ENCODE data around the gene R3HDM4. TPM values are rescaled to one million over a fixed set of nuclear protein-coding genes. Genes with fewer than 3 reads are reported as not detected.

The R3HDM4 gene
- total RNA-seq, 2 donors from 2014 or later, result 54.6 to 66.4 TPM

DNA sequence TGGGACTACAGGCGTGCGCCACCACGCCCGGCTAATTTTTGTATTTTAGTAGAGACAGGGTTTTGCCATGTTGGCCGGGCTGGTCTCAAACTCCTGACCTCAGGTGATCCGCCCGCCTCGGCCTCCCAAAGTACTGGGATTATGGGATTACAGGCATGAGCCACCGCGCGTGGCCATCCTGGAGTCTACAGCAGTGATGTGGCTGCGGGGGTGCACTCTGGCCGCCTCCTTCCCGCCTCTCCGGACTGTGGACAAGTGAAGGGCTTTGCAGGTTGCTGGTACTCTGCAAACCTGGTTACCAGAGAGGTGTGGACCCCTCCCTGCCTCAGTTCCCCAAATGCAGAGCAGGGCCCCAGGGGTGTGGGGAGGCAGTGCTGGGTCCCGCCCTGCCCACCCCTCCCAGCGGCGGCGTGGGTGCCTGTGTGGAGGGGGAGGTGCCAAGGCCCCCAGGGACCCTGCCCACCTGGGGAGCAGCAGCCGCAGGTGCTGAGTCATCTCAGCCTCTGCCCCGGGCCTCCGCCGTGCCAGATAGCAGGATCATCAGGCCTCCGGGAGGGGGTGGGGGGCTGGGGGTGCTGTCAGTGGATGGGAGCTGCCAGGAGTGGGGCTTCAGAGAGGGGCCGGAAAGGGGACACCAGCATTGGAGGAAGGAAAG lies 36.0 kb upstream of the R3HDM4 start:
- intact Hi-C loops (cut with DNase I, micrococcal nuclease), result no loop called here
- DNase-seq (no peak), ATAC-seq (no peak)

- intact Hi-C loops (cut with DNase I, micrococcal nuclease), result no loop called here
- ATAC-seq (no peak), DNase-seq (peak; percentile 74 to 77)
These were observed 34.9 kb upstream of the R3HDM4 start for GRCh38 chr19:947707-948539.

GRCh38 chr19:947090-947706 lies 34.2 kb upstream of the R3HDM4 start:
- ATAC-seq, result no peak
- no peak for DNase-seq
- intact Hi-C loops (cut with DNase I, micrococcal nuclease), result no loop called here

DNA sequence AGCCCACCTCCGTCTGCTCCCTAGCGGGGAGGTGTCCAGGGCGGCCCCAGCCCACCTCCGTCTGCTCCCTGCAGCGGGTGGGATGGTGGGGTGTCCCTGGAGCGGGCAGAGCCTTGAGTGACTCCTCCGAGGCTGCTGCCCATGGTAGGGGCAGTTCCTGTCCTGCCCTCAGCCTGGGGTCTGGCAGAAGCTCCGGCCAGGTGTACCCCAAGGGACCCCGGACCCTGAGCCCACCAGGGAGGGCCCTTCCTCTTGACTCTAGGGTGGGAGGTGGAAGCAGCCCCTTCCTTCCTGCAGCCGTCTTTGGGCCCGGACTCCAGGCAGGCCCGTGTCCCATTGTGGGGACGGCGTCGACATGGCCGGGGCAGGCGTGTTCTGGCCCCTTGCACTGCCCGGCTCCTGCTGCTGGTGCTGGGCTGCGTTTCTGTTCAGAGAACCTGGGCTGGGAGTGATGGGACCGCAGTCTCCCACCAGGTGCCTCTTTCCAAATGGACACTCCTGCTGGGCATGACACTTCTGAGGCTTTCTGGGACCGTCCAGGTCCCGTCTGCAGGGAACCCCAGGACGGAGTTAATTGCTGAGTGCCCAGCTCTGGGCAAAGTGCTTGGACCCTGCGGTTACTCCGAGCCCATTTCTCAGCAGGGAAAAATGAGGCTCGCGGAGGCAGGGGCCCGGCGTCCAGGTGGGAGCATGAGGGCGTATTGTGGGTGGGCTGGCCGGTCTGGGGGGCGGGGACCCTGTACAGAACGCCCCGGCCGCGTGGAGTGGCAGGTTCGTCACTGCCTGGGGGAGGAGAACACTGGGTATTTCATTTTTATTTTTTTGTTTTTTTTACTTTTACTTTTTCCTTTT lies 32.6 kb upstream of the R3HDM4 start:
- DNase-seq (no peak), ATAC-seq (no peak)
- intact Hi-C loops (cut with DNase I, micrococcal nuclease), result no loop called here

- intact Hi-C loops (cut with DNase I, micrococcal nuclease), result no loop called here
- peak; percentile 36 for ATAC-seq
- peak in 1 of 2 donors; percentile 51 for DNase-seq
These were observed 31.7 kb upstream of the R3HDM4 start for GRCh38 chr19:944663-945241.

GRCh38 chr19:944171-944567 lies 31.1 kb upstream of the R3HDM4 start:
- intact Hi-C loops (cut with DNase I, micrococcal nuclease), result no loop called here
- DNase-seq (peak; percentile 72 to 85), ATAC-seq (peak; percentile 78)

DNA sequence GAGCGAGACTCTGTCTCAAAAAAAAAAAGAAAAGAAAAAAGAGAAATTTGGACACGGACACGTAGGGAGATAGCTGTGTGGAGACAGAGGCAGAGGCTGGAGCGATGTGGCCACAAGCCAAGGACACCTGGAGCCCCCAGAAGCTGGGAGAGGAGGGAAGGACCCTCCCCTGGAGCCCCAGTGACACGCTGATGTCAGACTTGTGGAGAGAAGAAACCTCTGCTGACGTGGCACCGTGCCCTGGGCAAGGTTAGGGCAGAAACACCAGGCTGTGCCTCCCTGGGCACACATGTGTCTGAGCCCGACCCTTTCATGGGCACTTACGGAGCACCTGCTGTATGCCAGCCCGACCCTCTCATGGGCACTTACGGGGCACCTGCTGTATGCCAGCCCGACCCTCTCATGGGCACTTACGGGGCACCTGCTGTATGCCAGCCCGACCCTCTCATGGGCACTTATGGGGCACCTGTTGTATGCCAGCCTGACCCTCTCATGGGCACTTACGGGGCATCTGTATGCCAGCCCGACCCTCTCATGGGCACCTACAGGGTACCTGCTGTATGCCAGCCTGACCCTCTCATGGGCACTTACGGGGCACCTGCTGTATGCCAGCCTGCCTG lies 30.6 kb upstream of the R3HDM4 start:
- intact Hi-C loops (cut with DNase I, micrococcal nuclease), result no loop called here
- ATAC-seq (no peak), DNase-seq (no peak)

GRCh38 chr19:942133-942645 lies 29.2 kb upstream of the R3HDM4 start:
- intact Hi-C loops (cut with DNase I, micrococcal nuclease), result no loop called here
- no peak for DNase-seq
- ATAC-seq, result no peak

DNA sequence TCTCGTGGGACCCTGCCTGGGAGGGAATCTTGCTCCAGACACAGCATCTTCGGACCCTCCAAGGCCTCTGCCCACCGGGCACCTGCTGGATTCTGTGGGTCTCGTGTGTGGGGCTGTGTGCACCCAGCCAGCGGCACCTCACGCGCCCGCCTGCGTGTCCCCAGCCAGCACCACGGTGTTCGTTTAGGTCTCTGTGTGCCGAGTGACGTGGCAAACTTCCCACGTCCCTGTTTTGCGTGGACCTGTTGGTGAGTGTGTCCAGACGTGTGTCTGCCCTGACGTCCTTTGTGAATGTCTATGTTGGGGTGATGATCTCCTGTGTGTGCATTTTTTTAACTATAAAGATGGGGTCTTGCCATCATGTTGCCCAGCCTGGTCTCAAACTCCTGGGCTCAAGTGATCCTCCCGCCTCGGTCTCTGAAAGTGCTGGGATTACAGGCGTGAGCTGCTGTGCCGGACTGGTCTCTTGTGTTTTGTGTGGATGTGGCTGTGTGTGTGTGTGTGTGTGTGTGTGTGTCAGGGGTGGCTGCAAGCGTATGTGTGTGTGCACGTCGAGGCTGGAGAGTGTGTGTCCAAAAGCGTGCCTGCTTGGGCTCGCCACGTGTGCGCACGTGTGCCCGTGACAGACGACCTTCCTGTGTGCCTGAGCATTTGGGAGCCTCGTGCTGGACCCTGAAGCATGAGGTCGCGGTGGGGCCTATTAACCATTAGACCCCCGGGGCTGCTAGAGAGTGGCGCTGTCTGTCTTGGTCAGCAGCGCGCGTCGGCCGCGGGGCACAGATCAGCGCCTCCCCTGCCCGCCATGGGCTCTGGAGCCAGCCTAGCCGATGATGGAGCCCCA lies 28.5 kb upstream of the R3HDM4 start:
- DNase-seq (no peak), ATAC-seq (no peak)
- intact Hi-C loops (cut with DNase I, micrococcal nuclease), result no loop called here

- DNase-seq (peak; percentile 80 to 86), ATAC-seq (peak; percentile 80)
- intact Hi-C loops (cut with DNase I, micrococcal nuclease), result no loop called here
These were observed 27.7 kb upstream of the R3HDM4 start for GRCh38 chr19:940591-941291.

DNA sequence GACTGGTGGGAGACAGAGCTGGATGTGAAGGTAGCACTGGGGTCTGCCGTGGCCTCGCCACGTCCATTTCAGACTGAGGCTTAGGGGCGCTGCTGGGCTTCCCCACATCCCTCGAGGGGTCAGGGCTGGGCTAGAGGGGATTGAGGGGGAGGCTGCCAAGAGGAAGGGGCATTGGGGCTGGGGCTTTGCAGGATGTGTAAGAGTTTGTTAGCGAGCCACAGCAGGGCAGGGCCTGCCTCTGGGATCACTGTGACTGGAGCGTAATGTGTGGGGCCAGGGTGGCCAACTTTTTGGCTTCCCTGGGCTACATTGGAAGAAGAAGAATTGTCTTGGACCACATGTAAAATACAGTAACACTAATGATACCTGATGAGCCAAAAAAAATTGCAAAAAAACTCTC lies 26.9 kb upstream of the R3HDM4 start:
- intact Hi-C loops (cut with DNase I, micrococcal nuclease), result no loop called here
- no peak for ATAC-seq
- no peak for DNase-seq

- no peak for DNase-seq
- ATAC-seq, result no peak
- intact Hi-C loops (cut with DNase I, micrococcal nuclease), result no loop called here
These were observed 26.4 kb upstream of the R3HDM4 start for GRCh38 chr19:939439-939838.

DNA sequence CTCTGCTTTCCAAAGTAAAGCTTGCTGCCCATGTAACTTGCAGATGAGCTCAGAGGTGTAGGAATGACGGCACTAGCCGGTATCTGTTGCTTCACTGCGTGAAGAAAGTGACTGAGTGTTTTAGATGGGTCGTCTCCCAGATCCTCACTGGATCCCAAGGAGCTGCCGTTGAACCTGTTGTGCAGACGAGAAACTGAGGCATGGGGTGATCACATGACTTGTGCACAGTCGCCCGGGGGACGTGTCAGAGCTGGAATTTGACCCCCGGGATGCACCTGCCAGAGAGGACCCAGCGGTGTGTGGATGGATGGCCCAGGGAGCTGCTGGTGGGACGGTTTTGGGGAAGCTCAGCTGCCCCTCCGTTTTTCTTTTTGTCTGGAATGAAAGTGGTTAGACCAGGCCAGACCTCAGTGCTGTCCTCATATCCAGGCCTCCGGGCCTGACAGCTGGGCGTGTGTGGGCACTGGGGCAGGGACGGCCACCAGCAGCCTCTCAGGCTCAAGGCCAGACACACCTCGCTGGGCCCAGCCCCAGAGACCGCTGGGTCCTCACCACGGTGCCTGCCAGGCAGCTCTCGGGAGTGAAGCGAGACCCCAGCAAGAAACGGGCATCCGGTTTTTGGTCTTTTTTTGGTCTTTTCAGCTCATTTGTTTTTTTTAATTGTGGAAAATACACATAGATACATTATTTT lies 25.4 kb upstream of the R3HDM4 start:
- no peak for DNase-seq
- intact Hi-C loops (cut with DNase I, micrococcal nuclease), result no loop called here
- ATAC-seq, result no peak

GRCh38 chr19:937259-937694 lies 24.3 kb upstream of the R3HDM4 start:
- DNase-seq, result no peak
- intact Hi-C loops (cut with DNase I, micrococcal nuclease), result no loop called here
- no peak for ATAC-seq

DNA sequence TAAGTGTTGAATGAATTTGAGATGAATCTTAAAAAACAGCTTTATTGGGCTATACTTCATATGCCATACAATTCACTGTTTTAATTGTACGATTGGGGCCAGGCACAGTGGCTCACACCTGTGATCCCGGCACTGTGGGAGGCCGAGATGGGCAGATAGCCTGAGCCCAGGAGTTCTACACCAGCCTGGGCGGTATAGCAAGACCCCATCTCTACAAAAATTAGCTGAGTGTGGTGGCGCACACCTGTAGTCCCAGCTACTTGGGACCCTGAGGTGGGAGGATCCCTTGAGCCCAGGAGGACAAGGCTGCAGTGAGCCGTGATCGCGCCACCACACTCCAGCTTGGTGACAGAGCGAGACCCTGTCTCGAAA lies 23.1 kb upstream of the R3HDM4 start:
- ATAC-seq, result no peak
- no peak for DNase-seq
- intact Hi-C loops (cut with DNase I, micrococcal nuclease), result no loop called here

GRCh38 chr19:934865-935479 lies 22.0 kb upstream of the R3HDM4 start:
- intact Hi-C loops (cut with DNase I, micrococcal nuclease), result no loop called here
- ATAC-seq (peak; percentile 96), DNase-seq (peak; percentile 88 to 91)

Data from left colon (tissue), 2 donors.